Aorta (tissue), 5 donors: ENCODE measurements around the gene AGGF1. TPM values are rescaled to one million over a fixed set of nuclear protein-coding genes. Genes with fewer than 3 reads are reported as not detected.
"Not testable (repeated sequence)": the region's sequence is repeated elsewhere in the genome, so short reads cannot be mapped to it uniquely, and the experiment has no call there.

Source experiments
- ATAC-seq: fragments of 200-7000 bp; cut with Tn5 transposase; one replicate; pipeline ENCODE4 v1.9.1; 2022; ENCODE audit warnings: moderate library complexity; ENCODE audit not compliant: low FRiP score
- DNase-seq, 2 donors: peaks; one replicate each; pipeline ENCODE4 v3.0.0-alpha.2; 2020
- H3K27ac ChIP-seq, 2 donors: one replicate each; pipeline ENCODE4 v1.5.1; 2013; ENCODE audit warnings: low read length in 2 of 2, mild to moderate bottlenecking in 2 of 2, moderate library complexity in 2 of 2, control low read depth in 1 of 2, inconsistent platforms in 1 of 2, low read depth in 1 of 2
- H3K27me3 ChIP-seq, 2 donors: one replicate each; pipeline ENCODE4 v1.6.1; 2013; ENCODE audit warnings: control low read depth in 1 of 2, low read length in 1 of 2, mild to moderate bottlenecking in 1 of 2, moderate library complexity in 1 of 2; ENCODE audit not compliant: insufficient read depth in 2 of 2, control insufficient read depth in 1 of 2
- H3K36me3 ChIP-seq, 2 donors: one replicate each; pipeline ENCODE4 v1.6.1; 2013; ENCODE audit warnings: control low read depth in 1 of 2, low read length in 1 of 2, mild to moderate bottlenecking in 1 of 2; ENCODE audit not compliant: insufficient read depth in 2 of 2, control insufficient read depth in 1 of 2
- H3K4me1 ChIP-seq, 2 donors: one replicate each; pipeline ENCODE4 v1.6.1; 2013; ENCODE audit warnings: low read length in 2 of 2, control low read depth in 1 of 2, mild to moderate bottlenecking in 1 of 2, moderate library complexity in 1 of 2; ENCODE audit not compliant: insufficient read depth in 2 of 2, control insufficient read depth in 1 of 2
- H3K4me3 ChIP-seq, 2 donors: one replicate each; pipeline ENCODE4 v1.5.1; 2013; ENCODE audit warnings: low read length in 2 of 2, control low read depth in 1 of 2, mild to moderate bottlenecking in 1 of 2
- H3K9me3 ChIP-seq: one replicate; pipeline ENCODE4 v1.6.1; 2013; ENCODE audit warnings: mild to moderate bottlenecking, low read length; ENCODE audit not compliant: control insufficient read depth
- WGBS, 2 donors: extraction: QIAGEN DNeasy Blood & Tissue Kit; methylation state at CpG; one replicate each; pipeline ENCODE4 v1.1.7; 2013; 5-methylcytosine and 5-hydroxymethylcytosine counted together
- intact Hi-C, 2 donors: fragments of 100-400 bp; cut with DNase I; formaldehyde crosslinking; loops; one replicate each; pipeline versions ENCODE4 v1.14.2 to v1.15.0; 2022
- long read RNA-seq, 2 donors: library from polyadenylated mRNA; unstranded; transcript quantifications; one replicate each; pipeline ENCODE4 v2.0.0, GENCODE V29; 2020 to 2021
- polyA plus RNA-seq, 2 donors: library from polyadenylated mRNA; stranded (reverse); fragments of 200-250 nt; gene quantifications; one replicate each; pipeline ENCODE4 v1.2.3, GENCODE V29; 2013
- total RNA-seq, 2 donors: library from RNA; stranded (reverse); fragmentation: NEBNext Ultra II Directional; extraction: Animal tissue kit (Norgen Biotek cat#: 25700); gene quantifications; one replicate each; pipeline ENCODE4 v1.2.1, GENCODE V29; 2021
- donor health status: healthy with polysubstance abuse.
- donor health status: Bipolar disorder and iron deficiency.
- donor health status: DM: no; HTN: no; CAD: no.
- donor health status: DM: no; HTN: no; CAD: no.
- donor health status: DM: yes; HTN: yes; CAD: no.

The AGGF1 gene, protein sequence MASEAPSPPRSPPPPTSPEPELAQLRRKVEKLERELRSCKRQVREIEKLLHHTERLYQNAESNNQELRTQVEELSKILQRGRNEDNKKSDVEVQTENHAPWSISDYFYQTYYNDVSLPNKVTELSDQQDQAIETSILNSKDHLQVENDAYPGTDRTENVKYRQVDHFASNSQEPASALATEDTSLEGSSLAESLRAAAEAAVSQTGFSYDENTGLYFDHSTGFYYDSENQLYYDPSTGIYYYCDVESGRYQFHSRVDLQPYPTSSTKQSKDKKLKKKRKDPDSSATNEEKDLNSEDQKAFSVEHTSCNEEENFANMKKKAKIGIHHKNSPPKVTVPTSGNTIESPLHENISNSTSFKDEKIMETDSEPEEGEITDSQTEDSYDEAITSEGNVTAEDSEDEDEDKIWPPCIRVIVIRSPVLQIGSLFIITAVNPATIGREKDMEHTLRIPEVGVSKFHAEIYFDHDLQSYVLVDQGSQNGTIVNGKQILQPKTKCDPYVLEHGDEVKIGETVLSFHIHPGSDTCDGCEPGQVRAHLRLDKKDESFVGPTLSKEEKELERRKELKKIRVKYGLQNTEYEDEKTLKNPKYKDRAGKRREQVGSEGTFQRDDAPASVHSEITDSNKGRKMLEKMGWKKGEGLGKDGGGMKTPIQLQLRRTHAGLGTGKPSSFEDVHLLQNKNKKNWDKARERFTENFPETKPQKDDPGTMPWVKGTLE
- total RNA-seq = 10 to 100 TPM; 14.5 to 20.6 TPM
- polyA plus RNA-seq = 10 to 100 TPM; 10.1 to 11.1 TPM
- long read RNA-seq, donor 1, partial matches to known transcripts = 58 of 62 reads
- long read RNA-seq, donor 1, other reads (novel, unspliced or antisense) = 4 of 62 reads
- long read RNA-seq, donor 2, full-length matches to known transcripts = 7 of 15 reads
- long read RNA-seq, donor 2, partial matches to known transcripts = 5 of 15 reads
- long read RNA-seq, donor 2, other reads (novel, unspliced or antisense) = 3 of 15 reads

DNA sequence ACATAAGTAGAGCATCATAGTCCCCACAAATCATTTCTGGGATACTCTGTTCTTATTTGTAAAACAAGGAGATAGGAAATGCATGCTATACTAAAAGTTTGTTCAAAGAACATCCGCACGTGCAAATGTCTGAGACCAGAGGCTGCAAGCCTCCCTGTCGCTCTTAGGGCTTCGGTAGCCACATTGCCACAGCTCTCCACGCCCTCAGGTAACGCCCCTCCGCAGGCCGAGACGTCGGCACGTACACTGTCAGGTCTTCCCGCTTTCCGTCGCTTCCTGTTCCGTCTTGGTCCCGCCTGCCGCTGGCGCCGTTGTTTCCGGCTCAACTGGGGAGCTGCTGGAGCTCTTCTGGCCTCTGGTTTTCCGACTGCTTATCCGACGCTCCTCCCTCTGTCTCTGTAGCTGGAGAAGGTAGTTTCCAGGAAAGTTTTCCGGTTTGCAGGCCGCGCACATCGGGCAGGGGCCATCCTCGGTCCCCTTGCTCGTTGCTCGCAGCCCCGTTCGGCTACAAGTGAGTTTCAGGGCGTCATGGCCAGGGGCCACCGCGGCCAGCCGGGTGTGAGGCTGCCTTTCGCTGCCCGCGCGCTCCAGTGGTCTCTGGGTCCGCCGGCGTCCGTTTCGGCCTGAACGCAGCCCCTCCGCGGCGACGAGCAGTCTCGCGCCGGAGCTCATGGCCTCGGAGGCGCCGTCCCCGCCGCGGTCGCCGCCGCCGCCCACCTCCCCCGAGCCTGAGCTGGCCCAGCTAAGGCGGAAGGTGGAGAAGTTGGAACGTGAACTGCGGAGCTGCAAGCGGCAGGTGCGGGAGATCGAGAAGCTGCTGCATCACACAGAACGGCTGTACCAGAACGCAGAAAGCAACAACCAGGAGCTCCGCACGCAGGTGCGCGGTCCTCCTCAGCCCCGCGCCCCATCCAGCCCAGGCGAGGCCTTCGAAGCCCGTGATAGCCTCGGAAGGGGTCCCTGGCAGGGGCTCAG is at the start of gene AGGF1:
Gene AGGF1, plus strand, starts transcription at position 308 of the 975 bp plus-strand sequence. Its CDS starts 363 bp downstream, at position 671.
- H3K27ac ChIP-seq = peak within 1 kb of the TSS; percentile 58 to 79
- H3K4me3 ChIP-seq = peak within 1 kb of the TSS; percentile 61 to 93
- intact Hi-C loops = loop anchor here in 1 of 2 donors (1.0 to 5.0 kb wide), 2 partner anchors 57 to 462 kb away; partner anchors contain the start of genes WDR41 and ZBED3
- no peaks in the 10 kb centered on the region for H3K36me3 ChIP-seq
- H3K27me3 ChIP-seq = no peaks in the 10 kb centered on the region
- DNase-seq = peak; percentile 97
- H3K9me3 ChIP-seq = no peaks in the 10 kb centered on the region
- H3K4me1 ChIP-seq = peaks cover 0 to 2% of the 10 kb centered on the region in 2 donors
- peak; percentile 97 for ATAC-seq
- WGBS, 2 donors = 0 to 1% methylated on average over 82 of the region's 82 CpGs

DNA sequence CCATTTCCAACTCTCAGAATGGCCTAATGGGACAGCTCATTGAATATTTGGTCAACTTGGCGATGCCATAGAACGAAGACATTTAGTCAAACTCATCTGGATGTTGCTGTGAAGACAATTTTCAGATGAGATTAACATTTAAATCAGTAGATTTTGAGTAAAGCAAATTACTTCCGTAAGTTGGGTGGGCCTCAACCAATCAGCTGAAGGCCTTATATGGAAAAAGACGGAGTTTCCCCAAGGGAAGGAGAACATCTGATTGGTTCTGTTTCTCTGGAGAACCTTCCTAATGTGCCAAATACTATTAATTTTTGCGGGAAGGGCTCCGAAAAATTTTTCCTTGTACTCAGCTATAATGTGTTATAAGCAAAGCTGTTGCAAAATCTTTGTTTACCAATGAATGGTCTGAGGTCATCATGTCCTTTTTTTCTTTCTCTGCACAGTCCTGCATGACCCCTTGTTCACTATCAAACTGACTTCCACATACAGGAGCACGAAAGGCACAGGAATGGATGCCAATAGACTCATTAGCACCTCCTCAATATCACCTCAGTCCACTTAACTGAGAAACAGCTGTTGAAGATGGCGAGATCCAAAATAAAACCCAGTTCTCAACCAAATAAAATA is 49.6 kb upstream of the AGGF1 start:
- WGBS, 2 donors = 81% methylated on average over 8 of the region's 8 CpGs
- intact Hi-C loops = no loop called here

DNA sequence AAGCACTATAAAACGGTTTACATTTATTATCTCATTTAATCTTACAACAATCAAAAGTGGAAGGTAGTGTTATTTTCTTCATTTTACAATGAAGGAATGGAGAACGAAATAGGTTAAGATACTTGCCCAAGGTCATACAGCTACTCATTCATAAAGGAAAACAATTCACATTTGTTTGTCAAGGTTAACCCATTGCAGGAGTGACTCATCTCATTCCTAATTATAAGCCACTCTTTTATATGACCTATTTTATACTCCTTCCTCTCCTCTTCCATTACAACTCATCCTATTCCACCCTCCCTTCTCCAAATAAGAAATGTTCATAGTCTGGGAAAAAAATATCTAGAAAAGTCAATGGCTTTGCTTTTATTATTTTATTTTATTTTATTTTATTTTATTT is 47.8 kb upstream of the AGGF1 start:
- Histone ChIP-seq H3K9me3 (peaks cover 2% of the 10 kb centered on the region), H3K4me1 (no peaks in the 10 kb centered on the region), H3K27me3 (no peaks in the 10 kb centered on the region), H3K4me3 (no peak overlapping the region), H3K36me3 (no peaks in the 10 kb centered on the region), H3K27ac (no peak overlapping the region)
- no peak for ATAC-seq
- DNase-seq = no peak
- WGBS, 2 donors = 74 to 82% methylated on average over 2 of the region's 2 CpGs
- intact Hi-C loops = no loop called here

More for the DNA sequence above, 49.6 kb upstream of the AGGF1 start:
- Histone ChIP-seq H3K4me3 (no peak overlapping the region), H3K27ac (no peak overlapping the region), H3K4me1 (no peaks in the 10 kb centered on the region), H3K9me3 (peaks cover 2% of the 10 kb centered on the region), H3K36me3 (no peaks in the 10 kb centered on the region), H3K27me3 (no peaks in the 10 kb centered on the region)
- DNase-seq = no peak
- no peak for ATAC-seq

- 85 to 87% methylated on average over 3 of the region's 3 CpGs for WGBS, 2 donors
- Histone ChIP-seq H3K36me3 (no peaks in the 10 kb centered on the region), H3K27me3 (no peaks in the 10 kb centered on the region), H3K27ac (no peak overlapping the region), H3K4me1 (no peaks in the 10 kb centered on the region), H3K4me3 (no peak overlapping the region), H3K9me3 (peaks cover 2% of the 10 kb centered on the region)
- ATAC-seq = no peak
- no peak for DNase-seq
- intact Hi-C loops = no loop called here
Observed at GRCh38 chr5:76983468-76983867, 46.7 kb upstream of the AGGF1 start.

DNA sequence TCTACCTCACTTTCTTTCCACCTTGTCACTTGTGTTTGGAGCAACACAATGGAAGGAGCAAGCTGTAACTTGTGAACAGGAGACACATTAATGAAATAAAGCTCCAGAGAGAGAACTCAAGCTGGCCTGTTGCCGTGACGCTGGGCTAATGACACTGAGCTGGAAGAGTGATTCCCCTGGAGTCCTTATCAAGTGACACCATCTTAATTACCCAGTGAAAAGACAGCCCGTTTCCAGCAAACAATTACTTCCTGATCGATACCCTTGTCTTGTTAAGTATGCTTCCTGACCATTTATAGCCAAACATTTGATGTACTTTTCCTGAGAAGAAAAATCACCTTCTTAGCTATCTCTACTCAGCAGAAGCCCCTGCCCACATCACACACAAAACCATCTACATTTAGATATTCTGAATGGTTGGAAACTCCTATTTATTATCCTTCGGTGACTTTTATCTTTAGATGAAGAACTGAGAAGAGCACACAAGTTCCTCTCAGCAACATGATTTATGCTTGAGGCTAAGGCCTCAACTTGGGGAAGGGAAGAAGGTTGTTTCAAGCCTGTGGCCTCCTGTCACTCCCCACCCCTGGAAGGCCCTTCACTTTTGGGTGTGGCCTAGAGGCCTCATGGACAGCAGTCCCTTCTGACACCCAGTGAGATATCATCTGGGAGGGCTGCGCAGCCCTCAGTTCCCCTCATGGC is 43.2 kb upstream of the AGGF1 start:
- Histone ChIP-seq H3K36me3 (no peaks in the 10 kb centered on the region), H3K9me3 (peaks cover 2% of the 10 kb centered on the region), H3K27me3 (no peaks in the 10 kb centered on the region), H3K4me1 (no peaks in the 10 kb centered on the region), H3K4me3 (no peak overlapping the region), H3K27ac (no peak overlapping the region)
- ATAC-seq (no peak), DNase-seq (no peak)
- WGBS, 2 donors = 51 to 54% methylated on average over 6 of the region's 6 CpGs
- intact Hi-C loops = no loop called here

DNA sequence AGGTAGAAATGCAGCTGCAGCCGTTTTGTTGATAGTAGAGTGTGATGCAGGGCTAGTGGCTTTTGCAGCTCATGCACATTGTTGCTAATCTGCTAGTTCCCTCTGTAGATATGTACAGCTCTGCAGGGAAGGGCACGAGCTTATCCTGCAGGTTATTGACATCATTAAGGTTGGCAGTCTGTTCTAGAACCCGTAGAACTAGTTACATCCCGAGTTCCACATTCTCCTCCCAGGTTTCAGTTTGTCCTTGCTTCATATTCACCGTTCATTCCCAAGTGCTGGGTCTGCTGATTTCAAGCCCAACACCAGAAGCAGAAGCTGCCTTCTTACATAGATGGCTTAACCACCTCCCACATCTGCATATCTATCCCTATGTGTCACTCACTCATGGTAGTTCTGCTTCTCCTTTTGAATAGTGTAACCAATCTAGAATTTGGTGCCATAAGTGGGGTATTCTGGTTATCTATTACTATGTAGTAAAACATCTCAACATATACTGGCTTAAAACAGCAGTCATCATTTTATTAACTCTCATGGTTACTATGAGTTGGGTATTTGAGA is 39.2 kb upstream of the AGGF1 start:
- Histone ChIP-seq H3K4me3 (no peak overlapping the region), H3K36me3 (no peaks in the 10 kb centered on the region), H3K27me3 (no peaks in the 10 kb centered on the region), H3K4me1 (no peaks in the 10 kb centered on the region), H3K27ac (no peak overlapping the region), H3K9me3 (no peaks in the 10 kb centered on the region)
- intact Hi-C loops = no loop called here
- ATAC-seq (no peak), DNase-seq (no peak)
- 73 to 80% methylated on average over 5 of the region's 5 CpGs for WGBS, 2 donors

DNA sequence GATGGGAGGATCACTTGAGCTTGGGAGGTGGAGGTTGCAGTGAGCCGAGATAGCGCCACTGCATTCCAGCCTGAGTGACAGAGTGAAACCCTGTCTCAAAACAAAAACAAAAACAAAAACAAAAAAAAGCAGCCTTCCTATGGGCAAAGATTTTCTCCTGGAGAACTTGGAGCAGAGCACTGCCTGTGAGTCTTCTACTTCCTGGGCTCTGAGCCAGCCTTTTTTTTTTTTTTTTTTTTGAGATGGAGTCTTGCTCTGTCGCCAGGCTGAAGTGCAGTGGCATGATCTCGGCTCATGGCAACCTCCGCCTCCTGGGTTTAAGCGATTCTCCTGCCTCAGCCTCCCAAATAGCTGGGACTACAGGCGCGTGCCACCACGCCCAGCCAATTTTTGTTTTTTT is 36.8 kb upstream of the AGGF1 start:
- H3K4me1 ChIP-seq, H3K27ac ChIP-seq, ATAC-seq, intact Hi-C loops, H3K36me3 ChIP-seq, H3K4me3 ChIP-seq, H3K27me3 ChIP-seq, H3K9me3 ChIP-seq, DNase-seq: not testable (repeated sequence)
- 82 to 84% methylated on average over 9 of the region's 9 CpGs for WGBS, 2 donors
